Islet of Langerhans (tissue), 1 donor: ENCODE results near the gene AUH.
A peak's percentile ranks its signal among the peaks of the same experiment; 100 is the strongest.

ENCODE experiments used
- FAIRE-seq: peaks from one replicate; lab custom pipeline; 2011; peaks lifted over from hg19 to GRCh38; lab: Jason Lieb, UNC

AUH gene

GRCh38 chr9:91289244-91289643, 72.5 kb downstream of the AUH start:
- FAIRE-seq: peak; percentile 27

DNA sequence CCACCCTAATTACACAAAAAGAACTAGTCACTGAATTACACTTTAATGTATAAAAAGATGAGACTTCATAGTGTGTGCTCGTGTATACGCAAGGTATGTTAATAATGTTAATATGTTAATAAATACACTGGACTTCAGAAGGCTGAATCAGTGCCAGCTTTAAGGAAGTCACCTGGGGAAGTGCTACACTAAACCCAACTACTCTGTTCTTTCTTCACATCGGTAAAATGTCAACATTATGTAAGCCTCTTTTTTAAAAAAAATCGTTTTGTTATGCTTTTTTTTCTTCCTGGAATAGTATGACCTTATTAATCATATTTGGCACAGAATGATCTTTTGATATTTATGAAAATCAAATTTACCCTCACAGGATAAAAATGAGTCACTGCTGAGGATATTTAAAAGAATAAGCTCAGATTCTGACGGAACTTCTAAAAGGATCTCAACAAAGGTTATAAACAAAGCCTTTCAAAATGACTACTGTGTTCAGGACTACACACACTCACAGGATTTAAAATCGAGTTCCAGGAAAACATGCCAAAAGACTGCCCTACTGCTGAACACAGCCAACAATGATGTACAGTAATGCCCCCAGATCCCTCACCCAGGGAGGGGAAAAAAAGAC, 75.9 kb downstream of the AUH start:
- FAIRE-seq: peak; percentile 94

DNA sequence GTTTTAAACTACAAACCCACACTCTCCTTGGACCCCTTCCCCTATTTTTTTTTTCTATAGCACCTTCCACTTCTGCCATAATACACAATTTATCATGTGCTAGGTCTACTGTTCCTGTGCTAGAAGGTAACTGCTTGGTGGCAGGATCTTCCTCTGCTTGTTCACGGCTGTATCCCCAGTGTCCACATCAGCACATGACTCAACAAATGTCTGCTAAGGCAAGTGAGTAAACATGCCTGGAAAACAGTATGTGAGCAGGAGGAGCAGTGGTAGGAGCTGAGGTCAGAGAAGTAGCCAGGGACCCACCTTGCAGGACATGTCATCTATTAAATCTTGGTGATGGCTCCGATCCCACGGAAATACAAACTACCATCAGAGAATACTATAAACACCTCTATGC, 79.4 kb downstream of the AUH start:
- FAIRE-seq: no peak

- no peak for FAIRE-seq
Observed at GRCh38 chr9:91279296-91280204, 82.2 kb downstream of the AUH start.

DNA sequence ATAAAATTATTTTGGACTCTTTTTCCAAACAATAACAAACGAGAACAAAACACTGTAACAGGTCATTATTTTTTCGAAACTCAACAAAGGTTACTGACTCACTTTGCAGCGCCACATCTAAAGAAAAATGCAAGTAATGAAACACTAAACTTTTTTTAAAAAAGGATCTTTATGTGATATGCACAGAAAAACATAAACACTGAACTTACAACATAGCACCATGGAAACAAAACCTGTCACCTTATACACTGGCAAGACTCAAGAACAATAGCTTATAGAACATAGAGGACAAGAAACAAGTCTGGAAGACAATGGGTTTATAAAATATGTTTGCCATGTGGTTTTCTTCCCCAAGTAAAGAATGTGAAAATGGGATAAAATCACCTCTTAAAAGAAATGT, 85.2 kb downstream of the AUH start:
- FAIRE-seq: no peak

- FAIRE-seq: peak; percentile 96
Observed at GRCh38 chr9:91275655-91276054, 86.1 kb downstream of the AUH start.

- no peak for FAIRE-seq
Observed at GRCh38 chr9:91274949-91275492, 86.7 kb downstream of the AUH start.

DNA sequence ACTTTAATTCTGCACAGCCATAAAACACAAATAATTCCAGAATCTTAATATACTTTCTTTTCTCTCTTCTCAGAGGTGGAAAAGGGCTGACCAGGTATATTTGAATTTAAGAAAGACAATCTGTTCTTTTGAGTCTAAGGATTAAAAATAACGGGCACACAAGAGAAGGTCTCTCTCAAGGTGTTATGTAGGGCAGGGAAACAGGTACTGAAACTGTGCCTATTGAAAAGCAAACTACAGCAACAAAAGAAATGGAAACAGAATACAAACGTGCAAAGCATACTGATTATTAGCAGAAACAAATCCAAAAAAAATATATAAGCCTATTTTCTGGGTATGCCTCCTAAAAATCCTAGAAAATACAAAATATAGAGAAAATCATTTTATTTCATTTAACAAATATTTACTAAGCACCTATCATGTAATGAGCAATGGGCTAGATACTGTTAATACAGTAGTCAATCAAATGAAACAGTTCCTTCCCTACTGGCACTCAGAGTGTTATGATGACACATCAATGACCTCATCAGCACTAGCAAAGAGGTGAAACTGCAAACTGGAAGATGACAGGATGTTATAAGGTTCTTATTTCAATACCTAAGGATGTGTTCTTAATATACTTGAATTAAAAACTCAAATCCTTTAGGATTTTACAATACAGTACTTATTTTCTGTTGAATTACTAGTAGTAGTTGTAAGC, 87.7 kb downstream of the AUH start:
- FAIRE-seq: peak; percentile 97

- no peak for FAIRE-seq
Observed at GRCh38 chr9:91271156-91271555, 90.6 kb downstream of the AUH start.

DNA sequence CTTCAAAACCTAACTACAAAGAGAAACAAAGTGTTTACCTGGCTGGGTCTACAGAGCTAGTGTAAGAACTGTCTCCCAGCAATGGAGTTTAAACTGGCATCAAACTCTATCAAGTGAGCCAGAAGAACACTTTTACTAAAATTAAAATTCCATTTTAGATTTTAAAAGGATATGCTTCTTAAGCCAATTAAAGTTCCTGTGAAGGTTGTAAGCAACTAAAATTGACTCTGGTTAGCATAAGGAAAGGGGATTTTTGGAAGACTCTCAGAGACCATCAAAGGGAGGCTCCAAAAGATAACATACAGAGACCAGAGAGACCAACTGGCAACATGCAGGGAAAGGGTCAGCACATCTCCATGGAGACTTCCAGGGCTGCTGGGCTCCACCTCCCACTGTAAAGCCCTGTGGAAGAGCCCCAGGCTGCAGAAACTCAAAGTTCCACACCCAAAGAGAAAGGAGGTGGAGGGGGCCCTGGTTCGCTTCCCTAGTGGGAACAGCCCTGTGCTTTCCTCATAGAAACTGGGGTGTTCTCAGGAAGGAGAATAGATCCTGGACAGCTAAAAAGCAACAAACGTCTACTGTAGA, 91.7 kb downstream of the AUH start:
- FAIRE-seq: no peak

DNA sequence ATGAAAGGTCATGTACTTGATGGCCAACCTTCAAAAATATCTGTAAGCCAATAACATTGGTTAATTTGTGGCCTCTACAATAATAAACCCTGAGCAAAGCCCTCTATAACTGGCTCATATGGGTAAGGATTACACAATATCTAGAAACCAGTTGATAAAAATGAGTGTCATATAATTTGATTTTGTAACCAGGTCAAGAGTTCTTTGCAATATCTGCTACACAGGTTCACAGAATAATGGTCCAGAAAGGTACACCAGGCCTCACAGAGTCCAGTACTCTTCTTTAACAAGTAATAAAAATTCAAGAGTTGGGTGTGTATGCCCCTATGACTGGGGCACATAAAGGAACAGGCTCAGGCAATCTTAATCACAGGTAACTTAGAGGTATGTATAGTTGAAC, 95.3 kb downstream of the AUH start:
- no peak for FAIRE-seq

- FAIRE-seq: no peak
Observed at GRCh38 chr9:91265514-91265913, 96.2 kb downstream of the AUH start.

- no peak for FAIRE-seq
Observed at GRCh38 chr9:91261417-91261816, 100.3 kb downstream of the AUH start.

DNA sequence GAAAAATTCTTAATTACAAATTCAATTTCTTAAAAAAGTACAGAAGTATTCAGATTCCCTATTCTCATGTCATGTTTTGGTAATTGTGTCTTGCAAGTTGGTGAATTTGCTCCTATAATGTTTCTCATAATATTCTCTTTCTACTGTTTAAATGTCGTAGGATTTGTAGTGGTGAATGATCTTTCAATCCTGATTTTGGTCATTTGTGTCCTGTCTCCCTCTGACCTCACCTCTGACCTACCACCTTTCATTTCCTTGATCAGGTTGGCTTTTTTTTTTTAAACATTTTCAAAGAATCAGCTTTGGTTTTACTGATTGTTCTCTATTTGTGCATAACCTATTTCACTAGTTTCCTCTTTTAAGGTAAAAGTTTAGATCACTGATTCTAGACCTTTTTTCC, 102.6 kb downstream of the AUH start:
- no peak for FAIRE-seq

DNA sequence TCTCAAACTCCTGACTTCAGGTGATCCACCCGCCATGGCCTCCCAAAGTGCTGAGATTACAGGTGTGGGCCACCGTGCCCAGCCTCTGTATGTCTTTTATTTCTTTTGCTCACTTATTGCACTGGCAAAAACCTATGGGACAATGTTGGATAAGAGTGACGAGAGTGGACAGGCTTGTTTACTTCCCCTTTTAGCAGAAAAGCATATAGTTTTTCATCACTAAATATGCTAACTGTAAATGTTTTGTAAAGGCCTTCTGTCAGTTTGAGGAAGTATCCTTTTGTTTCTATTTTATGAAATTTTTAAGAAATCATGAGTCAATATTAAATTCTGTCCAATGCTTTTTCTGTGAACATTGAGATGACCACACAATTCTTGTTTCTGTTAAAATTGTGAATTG, 103.3 kb downstream of the AUH start:
- no peak for FAIRE-seq

- FAIRE-seq: no peak
Observed at GRCh38 chr9:91256235-91256634, 105.5 kb downstream of the AUH start.

DNA sequence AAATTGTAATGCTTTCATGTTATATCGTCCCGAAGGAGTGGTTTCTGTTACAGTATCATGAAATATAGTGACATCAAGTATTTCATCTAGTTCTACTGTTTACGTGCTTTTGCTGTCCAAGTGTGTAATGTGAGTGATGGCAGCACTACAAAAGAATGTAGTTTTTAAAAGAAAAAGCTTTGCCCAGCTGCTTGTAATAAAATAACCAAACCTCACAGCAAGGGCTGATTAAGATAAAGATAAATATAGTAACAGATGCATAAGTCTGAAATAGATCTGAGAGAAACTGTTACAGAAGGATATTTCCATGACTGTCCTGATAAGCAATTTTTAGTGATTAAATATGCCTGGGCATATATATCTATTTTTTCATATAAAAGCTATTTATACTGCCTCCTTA, 106.4 kb downstream of the AUH start:
- no peak for FAIRE-seq

GRCh38 chr9:91253488-91253887, 108.2 kb downstream of the AUH start:
- FAIRE-seq: no peak

- no peak for FAIRE-seq
Observed at GRCh38 chr9:91248707-91249106, 113.0 kb downstream of the AUH start.

- no peak for FAIRE-seq
Observed at GRCh38 chr9:91247278-91247677, 114.4 kb downstream of the AUH start.

DNA sequence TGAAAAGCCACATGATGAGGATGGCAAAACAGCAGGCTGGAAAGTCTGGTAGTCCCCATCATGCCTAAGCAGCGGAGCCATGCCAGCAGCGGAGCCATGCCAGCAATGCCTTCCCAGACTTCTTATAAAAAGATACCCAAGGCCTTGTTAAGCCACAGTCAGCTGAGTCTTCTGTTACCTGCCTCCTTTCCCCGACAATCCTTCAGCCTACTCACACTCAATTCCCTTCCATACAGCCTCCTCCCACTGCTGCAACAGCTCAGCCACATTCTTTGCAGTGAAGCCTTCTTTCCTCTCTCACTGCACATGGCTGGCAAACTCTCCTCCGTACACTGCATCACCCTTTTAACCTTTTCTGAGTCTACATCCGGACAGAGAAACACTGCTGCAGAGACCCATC, 114.9 kb downstream of the AUH start:
- FAIRE-seq: no peak
